HG02798 (cell line): Measurements from ENCODE around the gene GRIP2.

Source experiments
- ATAC-seq: cut with Tn5 transposase; IDR thresholded peaks from one replicate; pipeline ENCODE4 v1.9.1; 2021; ENCODE audit warnings: mild to moderate bottlenecking; ENCODE audit not compliant: unreplicated experiment, poor library complexity

GRIP2 gene

GRCh38 chr3:14508966-14509795 is 31.0 kb downstream of the GRIP2 start:
- peak; percentile 44 for ATAC-seq

- no peak for ATAC-seq
Measured at GRCh38 chr3:14508505-14508819, 31.7 kb downstream of the GRIP2 start.

GRCh38 chr3:14507757-14508504 is 32.2 kb downstream of the GRIP2 start:
- ATAC-seq = no peak

GRCh38 chr3:14507305-14507741 is 32.8 kb downstream of the GRIP2 start:
- ATAC-seq = no peak

- ATAC-seq = no peak
Measured at GRCh38 chr3:14506626-14507304, 33.4 kb downstream of the GRIP2 start.

- ATAC-seq = no peak
Measured at GRCh38 chr3:14505803-14506500, 34.2 kb downstream of the GRIP2 start.

- no peak for ATAC-seq
Measured at GRCh38 chr3:14505001-14505802, 34.9 kb downstream of the GRIP2 start.

GRCh38 chr3:14503706-14504065 is 36.5 kb downstream of the GRIP2 start:
- ATAC-seq = no peak

- no peak for ATAC-seq
Measured at GRCh38 chr3:14503033-14503705, 37.0 kb downstream of the GRIP2 start.

- ATAC-seq = no peak
Measured at GRCh38 chr3:14502472-14502871, 37.7 kb downstream of the GRIP2 start.

GRCh38 chr3:14497321-14497720 is 42.8 kb downstream of the GRIP2 start:
- ATAC-seq = no peak

GRCh38 chr3:14496351-14496750 is 43.8 kb downstream of the GRIP2 start:
- no peak for ATAC-seq

GRCh38 chr3:14494973-14495300 is 45.2 kb downstream of the GRIP2 start:
- no peak for ATAC-seq

GRCh38 chr3:14494279-14494972 is 45.7 kb downstream of the GRIP2 start:
- ATAC-seq = no peak

- no peak for ATAC-seq
Measured at GRCh38 chr3:14492948-14493881, 46.9 kb downstream of the GRIP2 start.

- ATAC-seq = no peak
Measured at GRCh38 chr3:14491396-14492190, 48.5 kb downstream of the GRIP2 start.

GRCh38 chr3:14490831-14491230 is 49.3 kb downstream of the GRIP2 start:
- no peak for ATAC-seq
